Measurements from ENCODE around the gene SORT1.

DNA sequence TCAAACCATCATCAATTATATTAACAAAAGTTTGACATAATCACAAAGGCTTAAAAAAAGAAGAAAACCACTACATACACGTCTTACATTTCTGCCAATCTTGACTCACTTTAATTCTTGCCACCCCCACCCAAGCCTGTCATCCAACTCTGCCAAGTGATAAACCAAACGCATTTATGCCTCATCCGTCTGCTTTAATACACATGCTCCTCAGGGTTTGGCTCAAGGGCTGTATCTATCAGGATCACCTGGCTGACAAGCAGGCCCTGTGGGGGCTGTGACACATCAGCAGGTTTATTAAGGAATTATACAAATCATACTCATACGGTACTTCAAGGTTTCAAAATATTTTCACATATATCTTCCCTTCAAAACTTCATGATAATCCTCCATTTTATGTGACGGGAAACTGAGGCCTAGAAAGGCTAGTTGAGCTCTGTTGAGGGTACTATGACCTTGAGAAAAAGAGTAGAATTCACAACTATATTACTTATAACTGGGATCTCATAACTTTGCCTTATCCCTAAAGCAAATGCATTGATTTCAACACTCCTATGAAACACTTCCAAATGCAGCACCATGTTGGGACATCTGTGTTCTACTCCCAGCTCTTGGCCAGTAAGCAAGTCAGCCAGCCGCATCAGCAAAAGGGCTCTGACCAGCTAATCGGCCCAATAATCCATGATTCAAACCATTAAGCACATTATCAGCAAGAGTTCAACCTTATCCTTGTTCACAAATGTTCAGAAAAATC lies 8.7 kb downstream of the SORT1 start:
- TF ChIP-seq, protein P1, sequence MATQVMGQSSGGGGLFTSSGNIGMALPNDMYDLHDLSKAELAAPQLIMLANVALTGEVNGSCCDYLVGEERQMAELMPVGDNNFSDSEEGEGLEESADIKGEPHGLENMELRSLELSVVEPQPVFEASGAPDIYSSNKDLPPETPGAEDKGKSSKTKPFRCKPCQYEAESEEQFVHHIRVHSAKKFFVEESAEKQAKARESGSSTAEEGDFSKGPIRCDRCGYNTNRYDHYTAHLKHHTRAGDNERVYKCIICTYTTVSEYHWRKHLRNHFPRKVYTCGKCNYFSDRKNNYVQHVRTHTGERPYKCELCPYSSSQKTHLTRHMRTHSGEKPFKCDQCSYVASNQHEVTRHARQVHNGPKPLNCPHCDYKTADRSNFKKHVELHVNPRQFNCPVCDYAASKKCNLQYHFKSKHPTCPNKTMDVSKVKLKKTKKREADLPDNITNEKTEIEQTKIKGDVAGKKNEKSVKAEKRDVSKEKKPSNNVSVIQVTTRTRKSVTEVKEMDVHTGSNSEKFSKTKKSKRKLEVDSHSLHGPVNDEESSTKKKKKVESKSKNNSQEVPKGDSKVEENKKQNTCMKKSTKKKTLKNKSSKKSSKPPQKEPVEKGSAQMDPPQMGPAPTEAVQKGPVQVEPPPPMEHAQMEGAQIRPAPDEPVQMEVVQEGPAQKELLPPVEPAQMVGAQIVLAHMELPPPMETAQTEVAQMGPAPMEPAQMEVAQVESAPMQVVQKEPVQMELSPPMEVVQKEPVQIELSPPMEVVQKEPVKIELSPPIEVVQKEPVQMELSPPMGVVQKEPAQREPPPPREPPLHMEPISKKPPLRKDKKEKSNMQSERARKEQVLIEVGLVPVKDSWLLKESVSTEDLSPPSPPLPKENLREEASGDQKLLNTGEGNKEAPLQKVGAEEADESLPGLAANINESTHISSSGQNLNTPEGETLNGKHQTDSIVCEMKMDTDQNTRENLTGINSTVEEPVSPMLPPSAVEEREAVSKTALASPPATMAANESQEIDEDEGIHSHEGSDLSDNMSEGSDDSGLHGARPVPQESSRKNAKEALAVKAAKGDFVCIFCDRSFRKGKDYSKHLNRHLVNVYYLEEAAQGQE (IDR thresholded peaks at IDR 0.05; ENCODE audit: borderline replicate concordance in 1 of 2, low read depth in 1 of 2, low read length in 2 of 2), result no peak
- TF ChIP-seq GPN1 (CRISPR knock-in tag; IDR thresholded peaks at IDR 0.05; ENCODE audit: borderline replicate concordance) (no peak), BCL6 (CRISPR knock-in tag; IDR thresholded peaks at IDR 0.05) (no peak), MAZ (IDR thresholded peaks at IDR 0.05; ENCODE audit: borderline replicate concordance, low read depth, low read length) (no peak), MAZ (CRISPR knock-in tag; IDR thresholded peaks at IDR 0.05; ENCODE audit: low read depth) (no peak), ZNF619 (CRISPR knock-in tag; IDR thresholded peaks at IDR 0.05) (no peak), HOXA9 (CRISPR knock-in tag; IDR thresholded peaks at IDR 0.05; ENCODE audit: borderline replicate concordance) (no peak), POLR2A (IDR thresholded peaks at IDR 0.05; ENCODE audit: insufficient read depth in 1 of 2, low read depth in 2 of 2, low read length in 2 of 2) (no peak), SP140L (CRISPR knock-in tag; IDR thresholded peaks at IDR 0.05; ENCODE audit: borderline replicate concordance) (no peak), HMG20A (CRISPR knock-in tag; IDR thresholded peaks at IDR 0.05; ENCODE audit: borderline replicate concordance) (no peak)
- TF ChIP-seq, protein P2, sequence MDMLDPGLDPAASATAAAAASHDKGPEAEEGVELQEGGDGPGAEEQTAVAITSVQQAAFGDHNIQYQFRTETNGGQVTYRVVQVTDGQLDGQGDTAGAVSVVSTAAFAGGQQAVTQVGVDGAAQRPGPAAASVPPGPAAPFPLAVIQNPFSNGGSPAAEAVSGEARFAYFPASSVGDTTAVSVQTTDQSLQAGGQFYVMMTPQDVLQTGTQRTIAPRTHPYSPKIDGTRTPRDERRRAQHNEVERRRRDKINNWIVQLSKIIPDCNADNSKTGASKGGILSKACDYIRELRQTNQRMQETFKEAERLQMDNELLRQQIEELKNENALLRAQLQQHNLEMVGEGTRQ (IDR thresholded peaks at IDR 0.05; ENCODE audit: low read depth, low read length), result no peak
- TF ChIP-seq, protein P2 (CRISPR knock-in tag; IDR thresholded peaks at IDR 0.05; ENCODE audit: borderline replicate concordance), result no peak
- TF ChIP-seq, protein P3, sequence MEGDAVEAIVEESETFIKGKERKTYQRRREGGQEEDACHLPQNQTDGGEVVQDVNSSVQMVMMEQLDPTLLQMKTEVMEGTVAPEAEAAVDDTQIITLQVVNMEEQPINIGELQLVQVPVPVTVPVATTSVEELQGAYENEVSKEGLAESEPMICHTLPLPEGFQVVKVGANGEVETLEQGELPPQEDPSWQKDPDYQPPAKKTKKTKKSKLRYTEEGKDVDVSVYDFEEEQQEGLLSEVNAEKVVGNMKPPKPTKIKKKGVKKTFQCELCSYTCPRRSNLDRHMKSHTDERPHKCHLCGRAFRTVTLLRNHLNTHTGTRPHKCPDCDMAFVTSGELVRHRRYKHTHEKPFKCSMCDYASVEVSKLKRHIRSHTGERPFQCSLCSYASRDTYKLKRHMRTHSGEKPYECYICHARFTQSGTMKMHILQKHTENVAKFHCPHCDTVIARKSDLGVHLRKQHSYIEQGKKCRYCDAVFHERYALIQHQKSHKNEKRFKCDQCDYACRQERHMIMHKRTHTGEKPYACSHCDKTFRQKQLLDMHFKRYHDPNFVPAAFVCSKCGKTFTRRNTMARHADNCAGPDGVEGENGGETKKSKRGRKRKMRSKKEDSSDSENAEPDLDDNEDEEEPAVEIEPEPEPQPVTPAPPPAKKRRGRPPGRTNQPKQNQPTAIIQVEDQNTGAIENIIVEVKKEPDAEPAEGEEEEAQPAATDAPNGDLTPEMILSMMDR (CRISPR knock-in tag; IDR thresholded peaks at IDR 0.05), result no peak
- TF ChIP-seq, protein P4, sequence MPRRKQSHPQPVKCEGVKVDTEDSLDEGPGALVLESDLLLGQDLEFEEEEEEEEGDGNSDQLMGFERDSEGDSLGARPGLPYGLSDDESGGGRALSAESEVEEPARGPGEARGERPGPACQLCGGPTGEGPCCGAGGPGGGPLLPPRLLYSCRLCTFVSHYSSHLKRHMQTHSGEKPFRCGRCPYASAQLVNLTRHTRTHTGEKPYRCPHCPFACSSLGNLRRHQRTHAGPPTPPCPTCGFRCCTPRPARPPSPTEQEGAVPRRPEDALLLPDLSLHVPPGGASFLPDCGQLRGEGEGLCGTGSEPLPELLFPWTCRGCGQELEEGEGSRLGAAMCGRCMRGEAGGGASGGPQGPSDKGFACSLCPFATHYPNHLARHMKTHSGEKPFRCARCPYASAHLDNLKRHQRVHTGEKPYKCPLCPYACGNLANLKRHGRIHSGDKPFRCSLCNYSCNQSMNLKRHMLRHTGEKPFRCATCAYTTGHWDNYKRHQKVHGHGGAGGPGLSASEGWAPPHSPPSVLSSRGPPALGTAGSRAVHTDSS (CRISPR knock-in tag; conservative IDR thresholded peaks at IDR 0.05), result no peak
